NCI-H446 (cell line): ENCODE data around the gene HOXD12.

ENCODE experiments used
- DNase-seq, 2 experiments: peaks; one replicate each; lab custom pipeline; 2025; lab: John Stamatoyannopoulos, UW

HOXD12 gene

DNA sequence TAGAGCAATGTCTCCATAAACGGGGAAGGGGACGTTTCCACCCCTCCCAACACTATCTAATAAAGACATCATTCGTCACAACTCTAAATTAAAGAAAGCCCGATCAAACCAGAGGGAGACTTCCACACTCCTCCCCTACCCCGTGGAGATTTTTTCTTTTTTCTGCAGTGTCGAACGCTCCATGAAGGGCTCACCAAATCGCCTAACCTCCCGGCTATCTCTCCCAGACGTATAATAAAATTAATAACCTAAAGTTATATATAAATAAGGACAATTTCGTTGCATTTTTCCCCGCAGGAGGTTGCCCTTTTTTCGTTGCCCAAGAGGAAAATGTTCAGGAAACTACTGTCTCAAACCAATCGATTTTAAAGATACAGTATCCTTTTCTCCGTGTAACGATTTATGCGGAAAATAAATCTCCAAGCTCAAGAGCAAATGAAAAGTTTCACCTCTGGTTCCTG lies 18.2 kb upstream of the HOXD12 start:
- no peak for DNase-seq

DNA sequence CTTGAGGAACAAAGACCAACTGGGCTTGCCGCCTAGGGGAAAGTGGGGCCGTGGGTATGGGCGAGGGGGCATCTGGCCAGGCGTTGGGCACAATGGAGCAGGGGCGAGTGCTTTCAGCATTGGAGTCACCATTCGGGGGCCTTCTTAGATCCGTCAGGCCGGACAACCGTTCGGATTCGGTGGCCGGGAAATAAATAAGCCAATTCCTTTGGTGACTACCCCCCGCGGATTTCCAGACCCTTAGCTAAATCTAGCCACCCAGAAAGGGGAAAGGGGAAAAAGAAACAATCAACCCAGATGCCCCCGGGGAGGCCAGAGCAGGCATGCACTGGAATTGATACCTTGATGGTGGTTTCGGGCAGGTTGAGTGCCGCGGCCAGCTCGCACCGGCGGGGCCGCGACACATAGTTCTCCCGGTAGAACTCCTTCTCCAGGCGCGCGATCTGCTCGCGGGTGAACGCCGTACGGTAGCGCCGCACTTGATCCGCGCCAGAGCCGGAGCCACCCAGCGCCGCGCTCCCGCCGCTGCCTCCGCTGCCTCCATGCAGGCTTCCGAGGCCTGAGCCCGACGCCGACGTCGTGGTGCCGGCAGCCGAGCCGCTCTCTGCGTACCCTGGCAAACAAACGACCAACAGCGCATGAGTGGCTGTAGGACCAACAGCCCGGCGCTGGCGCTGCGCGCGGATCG lies 17.6 kb upstream of the HOXD12 start:
- DNase-seq: no peak

DNA sequence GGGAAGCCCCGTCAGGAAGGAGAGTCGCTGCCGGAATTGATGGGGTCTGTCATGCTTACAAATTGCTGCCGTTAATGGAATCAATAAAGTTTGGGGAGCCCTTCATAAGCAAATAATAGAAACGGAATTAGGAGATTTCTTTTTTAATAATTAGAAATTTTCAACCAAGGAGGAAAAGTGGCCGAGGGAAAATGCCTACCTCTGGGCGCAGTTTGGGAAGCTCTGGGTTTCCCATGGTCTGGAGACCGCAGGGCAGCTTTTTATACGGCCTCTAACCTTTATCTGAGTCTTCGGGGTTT lies 17.1 kb upstream of the HOXD12 start:
- no peak for DNase-seq

DNA sequence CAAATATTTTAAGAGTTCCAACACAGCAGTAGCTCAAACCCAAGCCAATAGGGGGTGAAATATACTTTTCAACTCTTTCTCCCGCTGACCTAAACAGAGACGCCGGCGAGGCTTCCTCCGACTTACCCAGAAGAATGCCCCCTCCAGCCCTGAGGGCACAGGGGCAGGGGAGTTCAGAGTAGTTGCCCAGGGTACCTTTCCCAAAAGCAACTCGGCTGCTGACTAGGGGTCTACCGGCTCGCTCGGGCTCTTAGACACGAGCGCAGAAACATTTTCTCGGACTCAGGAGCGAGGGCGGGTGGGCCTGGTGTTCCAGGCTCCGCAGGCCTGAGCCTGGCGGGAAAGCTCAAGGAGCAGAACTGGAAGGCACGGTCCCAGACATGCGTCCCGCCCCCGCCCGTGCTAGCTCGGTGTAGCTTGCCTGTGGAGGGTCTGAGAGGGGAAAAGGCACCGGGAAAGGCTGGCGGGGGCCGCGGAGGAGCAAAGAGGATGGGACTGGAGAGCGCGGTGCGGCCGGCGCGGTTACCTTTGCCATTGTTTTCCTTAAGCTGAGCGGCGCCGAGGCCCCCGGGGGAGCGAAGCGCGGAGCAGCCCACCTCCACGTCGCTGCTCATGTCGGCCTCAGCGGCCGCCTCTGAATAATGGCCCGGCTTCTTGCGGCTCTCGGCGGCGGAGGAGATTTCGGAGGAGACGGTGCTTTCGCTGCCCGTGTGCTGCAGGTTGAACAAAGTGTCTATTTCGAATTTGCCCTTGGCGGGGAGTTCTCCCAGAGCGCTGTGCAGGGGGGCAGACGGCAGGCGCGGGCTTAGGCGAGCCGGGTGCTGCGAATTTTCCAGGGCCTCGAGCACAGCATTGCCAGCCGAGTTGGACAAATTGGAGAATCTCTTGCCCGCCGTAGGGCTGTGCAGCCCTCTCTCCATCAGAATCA lies 16.5 kb upstream of the HOXD12 start:
- DNase-seq: no peak

DNA sequence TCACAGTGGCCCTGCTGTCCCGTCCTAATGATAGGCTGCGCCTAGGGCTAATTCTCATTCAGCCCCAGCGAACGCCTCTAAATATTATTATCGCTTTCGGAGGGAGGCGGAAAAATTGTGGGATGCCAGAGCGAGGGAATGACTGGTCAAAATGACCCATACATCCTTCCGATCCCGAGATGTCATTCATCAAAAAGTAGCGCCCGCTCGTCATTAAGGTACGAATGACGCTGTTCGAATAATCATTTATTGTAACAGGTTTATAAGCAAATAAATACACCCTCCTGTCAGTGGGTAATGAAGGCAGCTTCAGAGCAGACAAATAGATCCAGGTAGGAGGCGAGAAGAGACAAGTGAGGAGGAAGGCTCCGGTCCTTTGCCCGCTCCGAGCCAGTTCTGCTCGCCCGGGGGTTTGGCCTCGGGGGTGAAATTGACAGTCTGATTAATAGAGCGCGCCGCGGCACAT lies 15.8 kb upstream of the HOXD12 start, which contains the start of gene EVX2:
EVX2 (minus strand) TSS at position 167 of the 466 bp plus-strand sequence. CDS start 186 bp downstream, outside the sequence.
- DNase-seq: no peak

DNA sequence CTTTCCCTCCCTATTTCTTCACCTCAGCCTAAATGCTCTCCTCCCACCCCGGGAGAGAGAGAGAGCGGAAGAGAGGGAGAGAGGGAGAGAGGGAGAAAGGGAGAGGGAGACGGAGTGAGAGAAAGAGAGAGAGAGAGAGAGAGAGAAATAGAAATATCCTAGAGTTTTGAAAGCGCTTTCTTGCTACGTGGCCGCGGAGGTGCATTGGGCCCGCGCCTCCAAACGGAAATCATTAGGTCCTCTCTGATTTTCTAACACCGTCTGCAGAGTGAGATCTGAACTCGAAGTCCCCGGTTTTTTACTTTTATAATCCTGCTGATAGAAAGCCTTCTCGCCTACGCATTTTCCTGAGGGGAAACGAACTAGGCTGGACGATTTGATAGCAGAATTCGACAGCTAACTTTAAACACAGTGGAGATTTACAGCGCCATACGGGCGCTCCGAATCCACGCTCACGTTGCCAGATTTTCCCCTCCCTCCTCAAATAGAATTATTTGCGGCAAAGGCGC lies 14.9 kb upstream of the HOXD12 start:
- DNase-seq: no peak

DNA sequence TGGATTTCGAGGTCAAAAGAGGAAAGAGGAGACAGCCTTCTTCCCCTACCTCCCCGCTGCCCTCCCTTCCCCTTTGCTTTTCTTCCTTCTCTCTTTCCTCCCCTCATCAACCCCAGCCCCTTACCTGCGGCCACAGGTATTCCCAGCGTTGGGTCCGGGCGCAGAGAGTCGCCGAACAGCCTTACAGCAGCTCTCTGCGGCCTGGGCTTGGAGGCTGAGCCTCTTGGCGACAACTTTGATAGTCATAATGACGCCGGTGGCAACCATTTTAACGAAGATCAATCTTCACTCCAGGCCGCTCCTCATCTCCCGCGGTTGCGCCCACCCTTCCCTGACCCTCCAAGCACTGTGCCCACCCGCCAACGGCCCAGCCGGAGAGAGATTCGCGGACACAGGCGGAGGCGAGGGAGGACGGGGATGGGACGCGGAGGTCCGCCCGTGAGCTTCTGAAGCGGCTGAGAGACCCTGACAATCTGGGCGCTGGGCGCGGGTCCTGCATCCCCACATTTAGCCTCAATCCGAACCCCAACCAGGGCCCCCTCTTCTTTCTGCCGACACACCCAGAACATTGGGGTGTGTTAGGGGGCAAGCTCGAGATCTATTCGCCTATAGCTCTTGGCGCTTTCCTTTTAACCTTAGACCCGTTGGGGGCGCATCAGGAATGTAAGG lies 14.3 kb upstream of the HOXD12 start:
- DNase-seq: no peak

DNA sequence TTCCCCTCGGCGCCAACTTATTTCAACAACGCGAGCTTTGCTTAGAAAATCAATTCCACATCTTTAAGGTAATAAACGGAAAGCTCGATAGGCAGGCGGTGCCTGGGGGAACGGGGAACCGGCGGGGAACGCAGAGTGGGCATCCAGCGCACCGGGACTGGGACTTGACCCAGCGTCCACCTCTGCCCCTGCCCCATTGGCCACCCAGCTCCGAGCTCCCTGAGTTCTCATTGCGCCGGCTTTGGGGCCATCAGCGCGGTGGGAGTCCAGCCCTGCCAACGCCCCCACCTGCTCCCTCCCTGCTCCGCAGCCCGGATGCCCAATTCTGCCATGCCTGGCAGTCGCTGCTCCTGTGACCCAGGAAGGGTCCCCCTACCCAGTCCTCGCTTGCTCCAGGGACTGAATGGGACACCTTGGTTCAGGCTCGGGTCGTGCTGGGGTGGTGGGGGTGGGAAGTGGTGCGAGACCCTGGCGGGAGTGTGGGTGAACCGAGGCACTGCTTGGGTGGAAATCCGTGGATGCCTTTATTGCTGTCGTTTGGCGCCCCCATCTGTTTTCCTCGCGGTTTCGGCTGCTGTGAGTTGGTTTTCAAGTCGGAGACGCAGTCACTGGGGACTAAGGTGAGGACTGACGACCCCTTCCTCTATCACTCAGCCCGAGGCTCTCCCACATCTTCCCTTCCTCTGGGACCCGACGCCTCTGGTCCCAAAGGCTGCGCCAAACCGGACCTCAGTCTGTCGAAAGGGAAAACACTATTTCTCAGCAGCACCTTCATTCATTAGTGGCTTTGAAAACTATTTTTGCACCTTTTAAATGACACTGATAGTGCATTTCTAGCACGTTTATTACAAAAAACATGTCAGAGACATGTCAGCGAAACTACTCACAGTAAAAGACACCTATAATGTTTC lies 13.5 kb upstream of the HOXD12 start:
- peak in 1 of 2 experiments; percentile 31 for DNase-seq

DNA sequence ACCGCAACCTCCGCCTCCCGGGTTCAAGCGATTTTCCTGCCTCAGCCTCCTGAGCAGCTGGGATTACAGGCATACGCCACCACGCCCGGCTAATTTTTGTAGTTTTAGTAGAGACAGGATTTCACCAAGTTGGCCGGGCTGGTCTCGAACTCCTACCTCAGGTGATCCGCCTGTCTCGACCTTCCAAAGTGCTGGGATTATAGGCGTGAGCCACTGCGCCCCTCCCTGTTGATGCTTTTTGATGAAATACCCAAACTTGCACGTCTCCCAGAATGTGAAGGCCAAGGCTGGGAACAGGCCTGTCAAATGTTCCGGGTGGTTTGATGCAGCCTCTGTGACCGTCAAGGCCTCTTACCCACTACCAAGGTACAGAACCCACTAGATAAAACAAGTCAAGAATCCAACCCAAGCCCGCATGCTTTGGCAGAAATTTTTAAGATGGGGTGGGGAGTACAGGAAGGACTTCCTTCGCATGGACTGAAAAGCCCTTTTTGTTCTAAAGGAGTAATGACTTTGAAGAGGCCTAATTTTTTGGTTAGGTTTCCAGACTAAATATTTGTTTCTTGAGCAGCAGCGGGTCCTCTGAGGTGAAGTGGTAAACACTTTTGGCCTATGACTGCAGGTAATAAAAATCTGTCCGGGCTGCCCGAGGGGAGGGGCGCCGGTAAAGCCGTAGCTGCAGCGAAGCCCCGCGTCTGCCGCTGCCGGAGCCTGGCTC lies 12.1 kb upstream of the HOXD12 start:
- no peak for DNase-seq

DNA sequence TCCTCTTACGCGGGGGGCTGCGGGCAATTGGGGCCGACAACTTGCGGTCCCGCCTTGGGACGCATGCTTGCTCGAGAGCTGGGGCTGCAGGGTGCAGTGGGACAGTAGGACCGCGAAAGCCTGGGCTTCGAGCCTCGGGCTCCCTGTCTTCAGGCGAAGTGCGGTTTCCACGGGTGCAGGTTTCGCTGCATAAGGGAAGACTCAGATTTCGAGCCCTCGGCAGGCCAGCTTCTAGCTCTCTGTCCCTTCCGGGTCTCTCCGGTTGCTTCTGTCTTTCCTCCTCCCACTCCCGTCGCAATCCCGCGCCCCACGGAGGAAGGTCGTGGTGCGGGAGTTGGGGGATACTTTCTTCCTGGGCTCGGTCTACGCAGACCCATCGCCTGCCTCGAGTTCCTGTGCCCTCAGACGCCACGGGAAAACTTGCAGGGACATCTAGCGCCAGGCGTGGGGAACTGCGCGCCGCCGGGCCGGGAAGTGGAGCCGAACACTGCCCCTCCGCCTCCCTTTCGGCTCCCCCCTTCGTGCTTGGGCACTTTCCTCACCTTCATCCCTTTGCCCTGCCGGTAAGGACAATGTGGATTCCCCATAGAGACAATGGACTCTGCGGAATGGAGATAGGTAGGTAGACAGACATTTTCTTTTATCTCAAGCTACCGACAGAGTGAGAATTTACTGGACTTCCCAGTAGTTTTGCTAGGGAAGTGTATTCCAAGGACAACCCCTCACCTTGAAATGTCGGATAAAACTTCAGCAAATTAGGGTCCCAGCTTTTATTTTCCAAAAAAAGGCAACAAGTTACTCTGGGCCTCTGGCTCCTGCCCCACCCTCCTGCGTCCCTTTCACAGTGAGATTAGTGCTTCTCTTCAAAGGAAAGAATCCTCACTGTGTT lies 11.3 kb upstream of the HOXD12 start:
- peak; percentile 35 to 61 for DNase-seq

DNA sequence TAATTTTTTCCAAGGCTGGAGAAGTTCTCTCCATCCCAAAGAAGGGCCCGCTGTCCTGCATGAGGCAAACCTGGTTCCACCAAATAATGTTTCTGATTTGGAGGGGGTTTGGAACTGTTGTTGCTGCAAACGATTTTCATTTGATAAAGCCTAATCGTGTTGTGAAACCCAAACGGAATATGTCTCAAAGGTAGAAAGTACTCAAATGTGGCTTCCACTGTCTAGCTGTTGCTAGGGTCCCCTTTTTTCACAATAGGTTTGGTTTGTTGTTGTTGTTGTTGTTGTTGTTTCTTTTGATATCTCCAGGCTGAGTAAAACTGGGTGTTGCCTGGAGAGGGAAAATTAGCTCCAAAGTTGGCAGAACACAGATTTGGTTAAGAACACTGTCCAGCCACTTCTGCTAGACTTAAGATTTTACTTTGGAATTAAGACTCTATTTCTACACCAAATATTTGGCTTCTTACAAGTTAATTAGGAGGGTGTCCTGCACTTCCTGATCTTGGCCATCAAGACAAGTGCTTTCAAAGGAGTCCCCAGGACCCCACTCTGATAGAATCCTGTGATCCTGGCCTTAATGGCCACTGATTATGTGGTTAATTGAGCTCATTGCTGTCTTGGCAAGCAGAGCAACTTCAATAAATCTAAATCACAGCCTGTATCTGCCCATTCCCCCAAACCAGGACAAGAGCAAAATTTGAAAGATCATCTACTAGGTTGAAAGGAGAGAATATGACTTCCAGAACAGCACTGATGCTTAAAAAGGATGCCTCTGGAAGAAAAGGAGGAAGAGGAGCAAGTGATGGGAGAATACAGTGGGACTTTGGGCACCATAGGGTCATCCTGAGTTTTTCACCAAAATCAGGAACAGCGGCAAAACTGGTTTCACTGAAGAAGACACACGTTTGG lies 10.4 kb upstream of the HOXD12 start:
- no peak for DNase-seq

DNA sequence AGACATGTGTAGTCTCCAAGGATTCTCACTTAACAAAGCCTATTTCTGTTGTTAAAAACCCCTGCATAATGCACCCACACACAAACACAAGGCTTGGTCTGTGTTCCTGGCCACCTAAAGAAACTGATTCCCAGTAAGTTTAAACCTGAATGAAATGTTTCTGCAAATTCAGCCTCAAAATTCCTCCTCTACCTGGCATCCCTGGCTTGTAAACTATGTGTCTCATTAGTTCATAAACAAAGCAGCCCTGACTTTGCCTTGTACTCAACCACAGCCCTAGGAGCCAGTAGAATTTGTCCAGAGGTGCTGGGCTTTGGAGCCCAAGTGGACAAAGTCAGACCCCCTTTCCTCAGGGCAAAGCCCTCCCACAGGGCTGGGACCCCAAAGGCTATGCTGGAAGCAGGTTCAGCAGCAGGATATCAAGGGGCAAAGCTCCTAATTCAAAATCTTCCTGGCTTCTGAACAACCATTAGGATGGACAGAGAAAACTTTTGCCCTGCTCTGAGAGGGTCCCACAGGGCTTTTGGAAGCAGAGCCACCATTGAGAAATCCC lies 9.7 kb upstream of the HOXD12 start:
- no peak for DNase-seq

DNA sequence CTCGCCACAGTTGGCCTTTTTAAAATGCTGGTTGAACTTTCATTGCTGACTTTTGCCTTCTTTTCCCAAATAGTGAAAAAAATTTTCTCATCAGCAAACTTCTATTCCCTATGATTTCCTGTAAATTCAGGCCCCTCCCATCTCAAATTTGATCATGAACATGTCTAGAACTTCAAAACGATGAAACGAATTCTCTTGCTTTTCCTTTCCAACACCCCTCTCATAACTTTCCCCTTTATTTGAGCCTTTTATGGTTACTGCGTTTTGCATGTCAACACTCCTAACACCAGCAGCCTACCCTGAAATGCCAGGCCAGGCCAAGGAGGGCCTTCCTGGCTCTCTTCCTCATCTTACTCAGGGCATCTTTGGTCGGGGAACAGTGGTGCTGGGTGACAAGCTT lies 8.7 kb upstream of the HOXD12 start:
- no peak for DNase-seq

DNA sequence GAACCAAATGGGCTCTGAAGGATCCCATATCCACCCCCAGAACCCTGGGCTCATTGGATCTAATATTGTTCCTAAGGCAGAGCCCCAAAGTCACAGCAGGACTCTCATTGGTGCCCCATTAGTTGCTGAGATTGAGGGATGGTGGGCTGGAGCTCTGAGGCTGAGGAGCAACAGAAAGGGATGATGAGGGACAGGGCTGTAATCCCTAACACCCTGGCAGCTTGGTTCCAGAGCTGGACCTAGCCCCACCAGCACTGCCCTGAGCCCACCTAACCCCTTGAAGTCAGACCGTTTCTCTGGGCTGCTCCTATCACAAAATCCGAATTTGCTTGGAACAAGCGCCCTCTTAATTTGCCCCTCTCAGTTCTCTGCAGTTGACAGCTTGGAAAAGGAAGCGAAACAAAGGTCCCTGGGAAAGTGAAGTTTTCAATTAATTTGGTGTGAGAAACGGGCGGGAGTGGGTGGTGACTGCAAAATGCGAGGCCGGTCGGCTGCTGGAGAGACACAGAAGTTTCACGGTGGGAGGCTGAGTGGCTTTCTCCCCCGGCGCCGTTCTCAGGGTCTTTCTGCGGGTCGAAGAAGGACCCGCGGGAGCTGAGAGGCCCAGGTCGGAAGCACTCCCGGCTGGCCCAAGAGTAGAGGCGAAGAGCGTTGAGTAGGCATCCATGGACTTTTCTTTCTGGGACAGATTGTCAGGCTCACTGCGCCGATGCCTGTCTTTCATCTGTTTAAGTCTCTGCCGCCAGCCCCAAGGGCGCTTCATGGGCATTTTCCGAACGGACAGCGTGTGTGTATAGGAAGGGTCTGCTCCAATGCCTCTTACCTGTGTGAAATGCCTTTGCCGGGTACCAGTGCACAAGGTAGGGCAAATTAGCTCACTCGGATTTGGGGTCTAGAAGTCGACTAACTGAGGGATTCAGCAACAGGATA lies 8.0 kb upstream of the HOXD12 start:
- no peak for DNase-seq

DNA sequence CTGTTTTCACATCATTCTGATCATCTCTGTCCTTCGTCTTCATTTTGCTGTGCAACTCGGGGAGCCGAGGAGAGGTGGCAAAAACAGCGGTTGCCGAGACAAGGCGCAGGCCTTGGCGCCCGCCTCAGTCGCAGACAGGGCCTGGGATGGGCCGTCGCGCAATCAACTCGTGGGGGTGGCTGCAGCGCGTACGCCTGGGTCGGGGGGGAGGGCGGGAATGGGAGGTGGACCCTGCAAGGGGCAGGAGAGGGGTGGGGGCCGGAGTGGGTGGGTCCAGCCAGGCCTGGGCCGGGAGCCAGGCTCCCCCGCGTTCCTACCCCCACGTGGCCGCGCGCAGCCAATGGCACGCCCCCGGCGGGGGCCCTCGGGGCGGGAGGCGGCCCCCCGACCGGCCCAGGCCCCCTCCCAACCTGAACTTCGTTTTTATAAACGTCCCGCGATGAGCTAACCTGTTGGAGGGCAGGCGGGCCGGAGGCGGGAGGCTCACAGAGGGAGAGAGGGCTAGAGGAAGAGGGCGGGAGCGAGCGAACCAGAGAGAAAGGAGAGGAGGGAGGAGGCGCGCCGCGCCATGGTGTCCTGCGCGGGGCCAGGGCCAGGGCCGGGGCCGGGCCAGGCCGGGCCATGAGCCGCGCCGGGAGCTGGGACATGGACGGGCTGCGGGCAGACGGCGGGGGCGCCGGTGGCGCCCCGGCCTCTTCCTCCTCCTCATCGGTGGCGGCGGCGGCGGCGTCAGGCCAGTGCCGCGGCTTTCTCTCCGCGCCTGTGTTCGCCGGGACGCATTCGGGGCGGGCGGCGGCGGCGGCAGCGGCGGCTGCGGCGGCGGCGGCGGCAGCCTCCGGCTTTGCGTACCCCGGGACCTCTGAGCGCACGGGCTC lies 7.1 kb upstream of the HOXD12 start, which contains the start of gene HOXD13:
HOXD13 (plus strand) TSS at position 452 of the 875 bp plus-strand sequence; CDS start at position 622, 170 bp downstream.
- no peak for DNase-seq
